Endothelial cell of umbilical vein (primary cell): ENCODE data around the gene ATP8A2. TPM values are rescaled to one million over a fixed set of nuclear protein-coding genes. Genes with fewer than 3 reads are reported as not detected.

Source experiments
- BruUV-seq: library from RNA; stranded (reverse); fragments of 400-500 nt; replicated peaks from 2 replicates; lab custom pipeline; 2021; lab: Mats Ljungman, UMichigan
- CTCF ChIA-PET: fragments of 300-600, 350-600 bp; sonication (Branson Sonifier 250); formaldehyde crosslinking; loops from one replicate; lab custom pipeline; 2021; ENCODE audit warnings: antibody characterized with exemption, inconsistent platforms; lab: Charles Lee
- POLR2A ChIA-PET: fragments of 300-600, 350-600 bp; sonication (Branson Sonifier 250); formaldehyde crosslinking; loops from one replicate; lab custom pipeline; 2021; ENCODE audit warnings: antibody characterized with exemption, inconsistent platforms; lab: Charles Lee
- DNase-seq: peaks from one replicate; pipeline ENCODE4 v3.0.0-alpha.2; 2011; ENCODE audit warnings: low read depth, low spot score
- FAIRE-seq: peaks from 2 replicates; lab custom pipeline; 2011; peaks lifted over from hg19 to GRCh38; lab: Jason Lieb, UNC
- H2AFZ ChIP-seq: 2 replicates; pipeline ENCODE4 v1.6.0; 2012; ENCODE audit warnings: low read depth, low read length, control low read depth, inconsistent platforms
- H3K27ac ChIP-seq: 2 replicates; pipeline ENCODE4 v1.5.1; 2011; ENCODE audit warnings: low read depth, mild to moderate bottlenecking, control low read depth, low read length, moderate library complexity; ENCODE audit not compliant: insufficient read depth
- H3K27me3 ChIP-seq, 2 experiments: 2 replicates each; pipeline versions ENCODE4 v1.6.0 to v1.6.1; 2011; ENCODE audit warnings: low read length in 2 of 2, mixed read lengths in 1 of 2; ENCODE audit not compliant: control insufficient read depth in 2 of 2, insufficient read depth in 2 of 2
- H3K36me3 ChIP-seq, 2 experiments: 2 replicates in 1 of 2; 3 replicates in 1 of 2; pipeline ENCODE4 v1.5.1; 2011; ENCODE audit warnings: low read length in 2 of 2, mild to moderate bottlenecking in 1 of 2, moderate library complexity in 1 of 2; ENCODE audit not compliant: control insufficient read depth in 2 of 2, insufficient read depth in 2 of 2; ENCODE audit errors: extremely low read depth in 1 of 2
- H3K4me1 ChIP-seq: 3 replicates; pipeline ENCODE4 v1.5.1; 2011; ENCODE audit warnings: mild to moderate bottlenecking, low read length; ENCODE audit not compliant: control insufficient read depth, insufficient read depth; ENCODE audit errors: extremely low read depth
- H3K4me2 ChIP-seq: 2 replicates; pipeline ENCODE4 v1.6.1; 2011; ENCODE audit warnings: low read length, control low read depth, mixed read lengths; ENCODE audit not compliant: insufficient read depth
- H3K4me3 ChIP-seq, 3 experiments: fragments of 200-600 bp in 1 of 3; sonication (generic), shearing (Covaris generic) in 1 of 3; replicated peaks in 1 of 3; 2 replicates each; pipeline ENCODE4 v1.5.1; 2011 to 2016; ENCODE audit warnings: control low read depth in 3 of 3, low read length in 3 of 3, mild to moderate bottlenecking in 2 of 3, inconsistent platforms in 1 of 3, low read depth in 1 of 3, moderate library complexity in 1 of 3; ENCODE audit not compliant: insufficient read depth in 1 of 3
- H3K79me2 ChIP-seq: 2 replicates; pipeline ENCODE4 v1.6.0; 2012; ENCODE audit warnings: low read length, inconsistent platforms; ENCODE audit not compliant: control insufficient read depth, insufficient read depth
- H3K9ac ChIP-seq: replicated peaks from 2 replicates; pipeline ENCODE3; 2011; ENCODE audit warnings: low read length, control low read depth; ENCODE audit not compliant: insufficient read depth; ENCODE audit errors: extremely low read depth
- H3K9me1 ChIP-seq: replicated peaks from 3 replicates; pipeline ENCODE4 v1.6.0; 2011; ENCODE audit warnings: mild to moderate bottlenecking, low read length; ENCODE audit not compliant: control insufficient read depth, insufficient read depth; ENCODE audit errors: extremely low read depth
- H3K9me3 ChIP-seq: replicated peaks from 2 replicates; pipeline ENCODE4 v1.5.1; 2012; ENCODE audit warnings: low read length, inconsistent platforms; ENCODE audit not compliant: control insufficient read depth, insufficient read depth
- H4K20me1 ChIP-seq: replicated peaks from 2 replicates; pipeline ENCODE3; 2011; ENCODE audit warnings: mild to moderate bottlenecking, low read length; ENCODE audit not compliant: control insufficient read depth, insufficient read depth; ENCODE audit errors: extremely low read depth
- CTCF ChIP-seq, 2 donors: IDR thresholded peaks; 1 replicate in 1 of 2; 2 replicates in 1 of 2; pipeline ENCODE4 v1.5.1; 2011; ENCODE audit warnings: low read length in 2 of 2, mild to moderate bottlenecking in 2 of 2, moderate library complexity in 2 of 2, control low read depth in 1 of 2, inconsistent platforms in 1 of 2, low read depth in 1 of 2; ENCODE audit not compliant: insufficient read depth in 1 of 2; ENCODE audit errors: extremely low read depth in 1 of 2
- EZH2 ChIP-seq: IDR thresholded peaks from 2 replicates; pipeline ENCODE4 v1.6.1; 2012; ENCODE audit warnings: borderline replicate concordance, low read depth, mild to moderate bottlenecking, moderate library complexity, low read length, inconsistent platforms; ENCODE audit not compliant: severe bottlenecking
- FOS ChIP-seq: IDR thresholded peaks from 2 replicates; pipeline ENCODE4 v1.6.1; 2011; ENCODE audit warnings: mild to moderate bottlenecking, low read length, moderate library complexity, borderline replicate concordance; ENCODE audit not compliant: insufficient read depth
- GATA2 ChIP-seq: IDR thresholded peaks from 2 replicates; pipeline ENCODE4 v1.7.0; 2011; ENCODE audit warnings: low read depth, mild to moderate bottlenecking, moderate library complexity, mixed read lengths, low read length; ENCODE audit not compliant: insufficient read length, insufficient read depth
- JUN ChIP-seq: IDR thresholded peaks from 2 replicates; pipeline ENCODE4 v1.6.1; 2011; ENCODE audit warnings: borderline replicate concordance, low read depth; ENCODE audit not compliant: insufficient read length, insufficient read depth
- MAX ChIP-seq: IDR thresholded peaks from 2 replicates; pipeline ENCODE4 v1.6.1; 2011; ENCODE audit not compliant: insufficient read depth, insufficient read length
- MYC ChIP-seq: IDR thresholded peaks from one replicate; pipeline ENCODE4 v1.6.1; 2011; ENCODE audit warnings: mild to moderate bottlenecking, low read depth, low read length
- POLR2A ChIP-seq: IDR thresholded peaks from 2 replicates; pipeline ENCODE4 v1.6.1; 2012; ENCODE audit warnings: low read depth, mild to moderate bottlenecking, control low read depth, low read length
- POLR2AphosphoS5 ChIP-seq: IDR thresholded peaks from 2 replicates; pipeline ENCODE4 v1.6.1; 2012; ENCODE audit warnings: low read depth, mild to moderate bottlenecking, control low read depth, low read length, moderate library complexity; ENCODE audit not compliant: insufficient read depth
- dilution Hi-C: fragments of 300-500 bp; cut with MboI; formaldehyde crosslinking; loops from one replicate; pipeline ENCODE4 v1.15.0; 2019; ENCODE audit warnings: low sequenced_read_pairs; ENCODE audit not compliant: extremely low pct_ligation_motif_present
- intact Hi-C: fragments of 100-400 bp; cut with micrococcal nuclease; formaldehyde crosslinking; loops from one replicate; pipeline ENCODE4 v1.10.0; 2022
- polyA plus RNA-seq, 4 experiments: library from polyadenylated mRNA; depleted of rRNA in 3 of 4; stranded (reverse) in 3 of 4; unstranded in 1 of 4; fragments of >200 nt; gene quantifications; 2 replicates each; pipeline versions ENCODE4 v1.2.1 to v1.2.3, GENCODE V29; 2011 to 2012; ENCODE audit warnings: missing spikeins in 1 of 4
- total RNA-seq: library from RNA; stranded (reverse); gene quantifications from 2 replicates; pipeline ENCODE4 v1.2.3, GENCODE V29; 2021

ATP8A2 gene
- total and polyA plus RNA-seq, 2 donors (not counting 3 experiments of a cell fraction or from before 2014, with no cell fraction given) = 0.11 to 0.49 TPM

- ChIA-PET CTCF (interaction anchor here (0.8 kb wide), 3 partner anchors 9 to 569 kb away, joined by 3 to 7 read pairs (median 3); no protein-coding TSS in a partner anchor), POLR2A (no interaction called here)
- Histone ChIP-seq H3K4me2 (no peak overlapping the region), H3K36me3 (no peaks in the 10 kb centered on the region), H3K4me1 (no peaks in the 10 kb centered on the region), H3K27me3 (peaks cover 14 to 17% of the 10 kb centered on the region in 2 experiments), H3K79me2 (no peaks in the 10 kb centered on the region), H3K9me1 (no peaks in the 10 kb centered on the region), H4K20me1 (no peaks in the 10 kb centered on the region), H3K9me3 (no peaks in the 10 kb centered on the region), H3K27ac (no peak overlapping the region), H3K9ac (no peak overlapping the region), H2AFZ (no peak overlapping the region), H3K4me3 (no peak overlapping the region)
- intact Hi-C loops = no loop called here
- DNase-seq (no peak), FAIRE-seq (no peak)
- no peak for TF ChIP-seq MAX
- no TSS peak for BruUV-seq
- dilution Hi-C loops = no loop called here
Measured at GRCh38 chr13:25365720-25366235, 6.0 kb upstream of the ATP8A2 start.

GRCh38 chr13:25371158-25371874 is 458 bp upstream of the ATP8A2 start:
- Histone ChIP-seq H3K4me3 (no peak overlapping the region), H4K20me1 (no peaks in the 10 kb centered on the region), H3K79me2 (no peaks in the 10 kb centered on the region), H3K27ac (no peak overlapping the region), H3K36me3 (no peaks in the 10 kb centered on the region), H3K4me1 (peaks cover 3% of the 10 kb centered on the region), H3K27me3 (peaks cover 51 to 53% of the 10 kb centered on the region in 2 experiments), H2AFZ (no peak overlapping the region), H3K9me1 (no peaks in the 10 kb centered on the region), H3K4me2 (no peak overlapping the region), H3K9me3 (no peaks in the 10 kb centered on the region), H3K9ac (no peak overlapping the region)
- POLR2A ChIA-PET = no interaction called here
- FAIRE-seq = no peak
- BruUV-seq = no TSS peak
- intact Hi-C loops (no loop called here), dilution Hi-C loops (no loop called here)
- CTCF ChIA-PET = interaction anchor here (0.6 kb wide), 1 partner anchor 1939 kb away, joined by 3 read pairs; no protein-coding TSS in a partner anchor
- TF ChIP-seq GATA2 = no peak
- no peak for TF ChIP-seq FOS
- no peak for TF ChIP-seq POLR2A
- TF ChIP-seq POLR2AphosphoS5 = no peak
- no peak for TF ChIP-seq CTCF (IDR thresholded peaks at IDR 0.05; ENCODE audit: extremely low read depth in 1 of 2, insufficient read depth in 1 of 2, low read depth in 1 of 2, low read length in 2 of 2)
- no peak for TF ChIP-seq MAX
- no peak for TF ChIP-seq EZH2
- no peak for TF ChIP-seq JUN
- no peak for TF ChIP-seq MYC
- DNase-seq = no peak
